GM18511 (cell line): Measurements from ENCODE around the gene PCDHB12.

ENCODE experiments used
- ATAC-seq: cut with Tn5 transposase; IDR thresholded peaks from one replicate; pipeline ENCODE4 v1.9.1; 2021; ENCODE audit warnings: mild to moderate bottlenecking, moderate library complexity; ENCODE audit not compliant: unreplicated experiment

Gene PCDHB12

GRCh38 chr5:141260458-141261237 is 52.1 kb downstream of the PCDHB12 start:
- ATAC-seq, result no peak

- ATAC-seq, result no peak
Observed at GRCh38 chr5:141261238-141261546, 52.7 kb downstream of the PCDHB12 start.
